PC-9 (cell line): ENCODE measurements around the gene RNF169. TPM values are rescaled to one million over a fixed set of nuclear protein-coding genes. Genes with fewer than 3 reads are reported as not detected.

ENCODE experiments used
- BruUV-seq: library from RNA; stranded (reverse); fragments of 400-500 nt; replicated peaks from 2 replicates; lab custom pipeline; 2021; lab: Mats Ljungman, UMichigan
- CTCF ChIA-PET: fragments of 300-600 bp; sonication (Branson Sonifier 250); formaldehyde crosslinking; loops from one replicate; lab custom pipeline; 2022; ENCODE audit warnings: antibody characterized with exemption; lab: Charles Lee
- POLR2A ChIA-PET: fragments of 300-600 bp; sonication (Branson Sonifier 250); formaldehyde crosslinking; loops from one replicate; lab custom pipeline; 2022; ENCODE audit warnings: antibody characterized with exemption; ENCODE audit not compliant: unreplicated experiment; lab: Charles Lee
- DNase-seq, 2 experiments: peaks; one replicate each; pipeline versions ENCODE4 v3.0.0 to v3.0.0-alpha.2; 2015 to 2022; ENCODE audit warnings: mixed read lengths in 1 of 2
- H2AFZ ChIP-seq: fragments of 200-600 bp; sonication (generic); 2 replicates; pipeline ENCODE4 v1.8.1; 2017; ENCODE audit warnings: antibody characterized with exemption
- H3F3A ChIP-seq: fragments of 200-600 bp; sonication (generic); 2 replicates; pipeline ENCODE4 v1.8.1; 2017; ENCODE audit warnings: antibody characterized with exemption, mild to moderate bottlenecking, low read depth; ENCODE audit not compliant: insufficient read depth
- H3K27ac ChIP-seq: fragments of 200-600 bp; sonication (generic); 2 replicates; pipeline ENCODE4 v1.6.1; 2016; ENCODE audit warnings: mixed run types
- H3K27me3 ChIP-seq: fragments of 200-600 bp; sonication (generic); 2 replicates; pipeline ENCODE4 v1.6.1; 2016; ENCODE audit warnings: low read depth, mixed run types; ENCODE audit not compliant: insufficient read depth
- H3K36me3 ChIP-seq: fragments of 200-600 bp; sonication (generic); 2 replicates; pipeline ENCODE4 v1.6.1; 2016; ENCODE audit warnings: low read depth, mixed run types
- H3K4me1 ChIP-seq: fragments of 200-600 bp; sonication (generic); replicated peaks from 2 replicates; pipeline ENCODE4 v1.6.1; 2016; ENCODE audit warnings: mixed run types; ENCODE audit not compliant: insufficient read depth
- H3K4me2 ChIP-seq: fragments of 200-600 bp; sonication (generic); 2 replicates; pipeline ENCODE4 v1.6.1; 2017; ENCODE audit warnings: mixed run types
- H3K4me3 ChIP-seq: fragments of 200-600 bp; sonication (generic); 2 replicates; pipeline ENCODE4 v1.6.1; 2016; ENCODE audit warnings: mixed run types
- H3K79me2 ChIP-seq: fragments of 200-600 bp; sonication (generic); 2 replicates; pipeline ENCODE4 v1.6.1; 2017; ENCODE audit warnings: low read depth, mixed run types
- H3K9me2 ChIP-seq: fragments of 200-600 bp; sonication (generic); 2 replicates; pipeline ENCODE4 v1.8.1; 2017; ENCODE audit warnings: mild to moderate bottlenecking; ENCODE audit not compliant: insufficient read depth
- H3K9me3 ChIP-seq: fragments of 200-600 bp; sonication (generic); 2 replicates; pipeline ENCODE4 v1.8.1; 2016; ENCODE audit warnings: low read depth; ENCODE audit not compliant: insufficient read depth
- H4K20me1 ChIP-seq: fragments of 200-600 bp; sonication (generic); 2 replicates; pipeline ENCODE4 v1.8.1; 2017; ENCODE audit not compliant: insufficient read depth
- CTCF ChIP-seq: fragments of 200-600 bp; sonication (generic); conservative IDR thresholded peaks from 2 replicates; pipeline ENCODE4 v1.6.1; 2017; ENCODE audit warnings: mixed run types, antibody characterized with exemption, mild to moderate bottlenecking, moderate library complexity
- EZH2 ChIP-seq: fragments of 200-600 bp; sonication (generic); IDR thresholded peaks from 2 replicates; pipeline ENCODE4 v1.8.0; 2017; ENCODE audit warnings: antibody characterized with exemption, low read depth
- intact Hi-C: fragments of 100-400 bp; cut with micrococcal nuclease; formaldehyde crosslinking; loops from one replicate; pipeline ENCODE4 v1.10.0; 2022; ENCODE audit not compliant: unreplicated experiment
- total RNA-seq: library from RNA; stranded (reverse); gene quantifications from 2 replicates; pipeline ENCODE4 v1.2.3, GENCODE V29; 2021

Gene RNF169
- total RNA-seq, 1 experiment from 2014 or later: 36.5 TPM

- no peak overlapping the region for H3K27ac ChIP-seq
- CTCF ChIA-PET: no interaction called here
Observed at GRCh38 chr11:74849525-74850391, 101.1 kb downstream of the RNF169 start.

GRCh38 chr11:74853223-74853622 lies 104.6 kb downstream of the RNF169 start:
- no peaks in the 10 kb centered on the region; the same call in 1 of the 2 replicates for H4K20me1 ChIP-seq
- H3K36me3 ChIP-seq: peaks cover 15% of the 10 kb centered on the region
- no peak overlapping the region for H3K4me3 ChIP-seq
- H3K27ac ChIP-seq: no peak overlapping the region
- H3K9me3 ChIP-seq: no peaks in the 10 kb centered on the region
- intact Hi-C loops: no loop called here
- TF ChIP-seq EZH2: no peak
- no peak for TF ChIP-seq CTCF
- CTCF ChIA-PET: no interaction called here
- H3K9me2 ChIP-seq: no peaks in the 10 kb centered on the region
- no peaks in the 10 kb centered on the region for H3K4me1 ChIP-seq
- no peaks in the 10 kb centered on the region for H3F3A ChIP-seq
- H3K79me2 ChIP-seq: no peaks in the 10 kb centered on the region
- no peak overlapping the region for H3K4me2 ChIP-seq
- no peak overlapping the region for H2AFZ ChIP-seq
- POLR2A ChIA-PET: no interaction called here
- H3K27me3 ChIP-seq: no peaks in the 10 kb centered on the region
- no TSS peak for BruUV-seq
- DNase-seq: no peak

More at GRCh38 chr11:74849525-74850391, 101.1 kb downstream of the RNF169 start:
- H4K20me1 ChIP-seq: no peaks in the 10 kb centered on the region; the same call in 1 of the 2 replicates
- no peaks in the 10 kb centered on the region for H3K9me2 ChIP-seq
- no peak overlapping the region for H3K4me3 ChIP-seq
- H2AFZ ChIP-seq: no peak overlapping the region
- no peaks in the 10 kb centered on the region for H3K4me1 ChIP-seq
- POLR2A ChIA-PET: no interaction called here
- TF ChIP-seq CTCF (no peak), EZH2 (no peak)
- H3K36me3 ChIP-seq: no peaks in the 10 kb centered on the region; the same call in 1 of the 2 replicates
- no peak for DNase-seq
- no peaks in the 10 kb centered on the region for H3K9me3 ChIP-seq
- BruUV-seq: no TSS peak
- H3K4me2 ChIP-seq: no peak overlapping the region
- no peaks in the 10 kb centered on the region for H3F3A ChIP-seq
- intact Hi-C loops: no loop called here
- no peaks in the 10 kb centered on the region for H3K79me2 ChIP-seq
- no peaks in the 10 kb centered on the region for H3K27me3 ChIP-seq

- CTCF ChIA-PET: no interaction called here
- Histone ChIP-seq H2AFZ (no peak overlapping the region), H3K9me3 (peaks cover 27% of the 10 kb centered on the region; the same call in 1 of the 2 replicates), H3F3A (no peaks in the 10 kb centered on the region), H3K79me2 (no peaks in the 10 kb centered on the region), H3K27ac (no peak overlapping the region), H3K4me2 (no peak overlapping the region), H3K4me3 (no peak overlapping the region), H3K36me3 (peaks cover 69% of the 10 kb centered on the region), H3K9me2 (no peaks in the 10 kb centered on the region), H4K20me1 (no peaks in the 10 kb centered on the region; the same call in 1 of the 2 replicates), H3K4me1 (no peaks in the 10 kb centered on the region), H3K27me3 (no peaks in the 10 kb centered on the region)
- TF ChIP-seq EZH2 (no peak), CTCF (no peak)
- intact Hi-C loops: no loop called here
- no TSS peak for BruUV-seq
- no peak for DNase-seq
- POLR2A ChIA-PET: no interaction called here
Observed at GRCh38 chr11:74860743-74861142, 112.1 kb downstream of the RNF169 start.
